G401.6 (cell line): Measurements from ENCODE around the gene CTSW.

Source experiments
- FAIRE-seq: peaks from 2 replicates; lab custom pipeline; 2012; peaks lifted over from hg19 to GRCh38; lab: Jason Lieb, UNC

The CTSW gene

DNA sequence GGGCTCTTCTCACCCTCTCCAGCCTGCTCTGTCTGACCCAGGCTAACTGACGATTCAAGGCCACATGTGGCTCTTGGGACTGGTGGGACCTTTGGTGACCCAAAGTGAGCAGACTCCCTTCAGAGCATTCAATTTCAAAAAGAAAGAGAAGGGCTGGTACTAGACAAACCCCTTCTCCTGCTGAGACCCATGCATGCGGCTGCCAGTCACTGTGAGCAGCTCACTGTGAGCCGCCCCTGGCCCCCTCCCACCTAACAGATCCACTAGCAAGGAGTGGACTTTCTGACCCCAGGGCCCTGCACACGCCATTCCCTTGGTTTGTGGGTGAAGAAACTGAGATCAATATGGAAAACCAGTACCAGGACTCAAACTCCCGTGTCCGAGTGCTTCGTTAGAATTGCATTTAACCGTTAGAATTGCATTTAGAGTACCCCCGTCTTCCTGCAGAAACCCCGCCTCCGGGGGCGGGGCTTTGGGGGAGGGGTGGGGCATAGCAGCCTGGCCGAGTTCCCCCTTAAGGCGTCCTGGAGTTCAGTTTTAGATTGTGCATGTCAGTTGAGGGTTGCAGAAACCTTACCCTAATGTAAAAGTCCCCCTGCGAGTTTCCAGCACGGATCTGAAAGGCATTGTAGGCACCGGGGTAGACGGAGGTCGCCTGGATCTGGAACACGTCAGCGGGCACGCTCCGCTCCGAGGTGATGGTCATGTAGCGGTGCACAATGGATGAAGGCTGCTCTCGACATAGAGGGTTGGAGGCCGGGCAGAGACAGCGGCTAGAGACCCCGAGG lies 12.2 kb upstream of the CTSW start:
- FAIRE-seq: no peak

DNA sequence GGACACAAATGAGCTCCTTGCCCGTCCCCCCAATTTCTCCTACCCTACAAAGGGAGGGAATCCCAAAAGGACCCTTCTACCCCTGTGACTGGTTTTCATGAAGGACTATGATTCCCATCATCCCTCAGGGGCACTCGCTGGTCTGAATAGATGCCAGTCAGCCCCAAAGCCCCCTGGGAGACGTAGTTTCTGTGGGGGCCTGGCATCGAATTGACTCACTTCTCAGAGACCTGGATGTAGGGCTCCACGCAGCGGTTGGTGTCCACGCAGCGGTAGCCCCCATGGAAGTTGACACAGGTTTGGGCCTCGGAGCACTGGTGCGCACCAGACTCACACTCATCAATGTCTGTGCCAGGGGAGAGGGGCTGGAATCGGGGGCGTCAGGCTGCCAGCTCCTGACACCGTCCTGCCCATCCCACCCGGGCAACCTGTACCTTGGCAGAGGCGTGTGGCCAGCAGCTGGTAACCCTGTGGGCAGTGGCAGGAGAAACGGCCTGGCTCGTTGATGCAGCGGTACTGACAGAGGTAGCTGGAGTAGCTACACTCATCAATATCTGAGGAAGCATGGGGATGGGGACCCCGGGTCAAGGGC lies 11.5 kb upstream of the CTSW start:
- no peak for FAIRE-seq

DNA sequence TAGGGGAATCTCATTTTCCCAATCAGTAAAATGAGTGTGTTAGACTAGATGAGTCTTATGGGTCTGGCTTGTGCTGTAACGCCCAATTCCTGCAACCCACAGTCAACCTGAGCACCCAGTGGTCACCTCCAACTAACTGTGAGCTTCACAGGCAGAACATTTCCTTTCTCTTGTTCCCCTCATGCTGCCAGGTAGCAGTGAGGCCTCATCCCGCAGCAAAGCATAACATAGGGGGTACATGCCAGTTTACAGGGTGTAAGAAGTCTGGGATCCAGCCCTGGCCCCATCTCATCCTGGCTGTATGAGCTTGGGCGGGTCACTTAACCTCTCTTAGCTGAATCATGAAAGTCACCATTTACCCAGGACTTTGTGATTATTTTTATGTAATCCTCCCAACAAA lies 10.7 kb upstream of the CTSW start:
- FAIRE-seq: no peak

DNA sequence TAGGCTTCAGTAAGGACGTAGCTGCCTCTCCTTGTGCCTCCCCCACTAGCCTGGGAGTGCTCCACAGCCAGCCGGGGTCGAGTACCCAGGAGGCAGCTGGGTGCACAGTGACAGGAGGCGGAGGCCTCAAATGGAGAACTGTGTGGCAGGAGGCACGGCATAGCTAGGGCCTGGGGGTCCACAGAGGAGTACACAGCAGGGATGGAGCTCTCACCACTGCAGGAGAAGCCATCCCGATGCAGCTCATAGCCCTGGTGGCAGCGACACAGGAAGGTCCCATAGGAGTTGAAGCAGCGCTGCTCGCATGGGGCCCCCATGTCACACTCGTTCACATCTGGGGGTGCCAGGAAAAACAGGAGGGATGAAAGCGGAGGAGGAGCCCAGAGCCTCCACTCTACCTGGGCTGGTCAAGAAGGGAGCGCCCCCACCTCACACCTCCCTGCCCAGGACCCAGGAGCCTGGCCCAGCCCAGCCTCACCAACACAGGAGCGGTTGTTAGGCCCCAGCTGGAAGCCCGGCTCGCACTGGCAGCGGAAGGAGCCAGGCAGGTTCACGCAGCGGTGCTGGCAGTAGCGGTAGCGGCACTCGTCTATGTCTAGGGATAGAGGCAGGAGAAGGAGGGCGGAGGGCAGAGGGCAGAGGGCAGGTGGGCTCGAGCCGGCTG lies 9.9 kb upstream of the CTSW start:
- FAIRE-seq: no peak

DNA sequence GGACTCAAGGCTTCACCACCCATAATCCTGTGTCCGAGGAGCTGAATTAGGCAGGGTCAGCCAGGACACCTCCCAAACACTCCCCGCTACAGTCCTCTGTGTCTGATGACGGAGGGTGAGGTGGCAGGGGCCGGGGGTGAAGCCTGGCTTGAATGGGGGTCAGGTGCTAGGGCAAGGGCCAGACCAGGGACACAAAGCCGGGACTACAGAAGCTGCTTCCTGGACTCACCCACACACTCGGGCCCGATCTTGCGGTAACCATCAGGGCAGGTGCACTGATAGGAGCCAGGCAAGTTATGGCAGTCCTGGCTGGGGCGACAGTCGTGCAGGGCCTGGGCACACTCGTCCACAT lies 9.4 kb upstream of the CTSW start:
- no peak for FAIRE-seq

DNA sequence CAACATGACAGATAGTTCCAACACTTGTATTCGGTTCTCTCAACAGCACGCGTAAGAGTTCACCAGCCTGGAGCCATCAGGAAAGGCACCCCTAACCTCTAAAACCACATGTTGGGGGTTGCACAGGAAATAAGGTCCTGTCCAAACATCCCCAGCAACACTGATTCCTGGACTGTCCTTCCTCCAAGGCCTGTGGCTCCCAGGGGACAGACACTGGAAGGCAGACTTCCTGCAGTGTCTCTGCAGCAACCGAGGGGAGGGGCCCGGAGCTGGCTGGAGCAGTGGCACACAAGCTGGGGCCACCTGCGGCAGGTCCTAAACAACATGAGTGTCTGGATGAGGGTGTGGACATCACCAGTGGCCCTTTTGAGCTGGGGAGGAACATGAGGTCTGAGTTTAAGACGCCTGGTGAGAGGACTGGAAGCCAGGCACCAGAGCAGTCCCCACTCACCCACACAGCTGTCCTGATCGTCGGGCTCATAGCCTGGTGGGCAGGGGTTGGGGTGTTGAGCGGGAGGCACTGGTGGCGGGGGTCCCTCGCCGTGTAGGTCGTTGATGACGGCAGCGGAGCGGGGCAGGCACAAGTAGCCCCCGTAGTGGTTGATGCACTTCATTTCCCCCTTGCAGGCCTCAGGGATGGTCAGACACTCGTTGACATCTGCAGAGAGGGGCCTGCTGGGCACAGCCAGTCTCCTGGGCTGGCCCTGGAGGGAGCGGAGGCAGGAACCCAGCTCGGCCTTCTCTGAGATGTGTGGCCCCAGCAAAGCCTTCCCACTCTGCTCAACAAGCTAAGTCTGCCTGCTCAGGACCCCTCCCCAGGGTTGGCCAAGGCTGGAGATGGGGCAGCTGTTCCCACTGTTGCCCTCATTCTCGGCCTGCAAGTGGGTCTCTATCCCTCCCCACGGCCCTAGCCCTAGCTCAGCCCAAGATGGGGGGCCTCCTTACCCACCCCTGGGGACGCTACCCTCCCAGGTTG lies 8.6 kb upstream of the CTSW start:
- no peak for FAIRE-seq

DNA sequence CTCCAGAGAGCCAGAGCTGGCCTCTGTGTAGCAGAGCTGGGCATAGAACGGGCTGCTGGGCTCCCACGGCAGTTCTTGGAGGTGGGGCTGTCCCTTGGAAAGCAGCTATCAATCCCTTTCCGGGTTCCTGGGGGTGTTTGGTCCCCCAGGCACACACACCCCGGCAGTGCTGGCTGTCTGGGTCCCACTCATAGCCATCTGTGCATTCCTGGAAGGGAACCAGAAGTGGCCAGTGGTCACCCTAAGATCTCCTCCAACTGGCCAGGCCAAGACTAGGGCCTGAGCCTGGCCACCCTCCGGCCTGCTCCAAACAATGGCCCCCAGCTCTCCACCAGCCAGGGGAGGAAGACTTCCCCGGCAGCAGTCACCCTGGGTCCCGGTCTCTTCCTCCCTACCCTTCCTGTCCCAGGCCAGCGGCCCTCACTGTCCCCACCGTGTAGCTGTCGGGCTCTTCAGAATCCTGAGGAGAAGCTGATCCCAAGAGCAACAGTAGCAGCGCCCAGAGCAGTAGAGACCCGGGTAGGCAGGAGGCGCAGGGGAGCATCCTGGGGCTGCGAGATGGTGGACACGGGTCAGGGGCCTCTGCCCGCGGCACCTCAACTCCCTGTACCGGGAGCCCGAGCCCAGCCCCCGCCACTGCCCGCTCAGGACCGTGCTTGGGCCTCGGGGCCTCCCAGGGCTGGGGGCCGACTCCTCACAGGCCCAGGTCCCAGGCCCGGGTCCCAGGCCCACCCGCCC lies 7.7 kb upstream of the CTSW start:
- FAIRE-seq: no peak

DNA sequence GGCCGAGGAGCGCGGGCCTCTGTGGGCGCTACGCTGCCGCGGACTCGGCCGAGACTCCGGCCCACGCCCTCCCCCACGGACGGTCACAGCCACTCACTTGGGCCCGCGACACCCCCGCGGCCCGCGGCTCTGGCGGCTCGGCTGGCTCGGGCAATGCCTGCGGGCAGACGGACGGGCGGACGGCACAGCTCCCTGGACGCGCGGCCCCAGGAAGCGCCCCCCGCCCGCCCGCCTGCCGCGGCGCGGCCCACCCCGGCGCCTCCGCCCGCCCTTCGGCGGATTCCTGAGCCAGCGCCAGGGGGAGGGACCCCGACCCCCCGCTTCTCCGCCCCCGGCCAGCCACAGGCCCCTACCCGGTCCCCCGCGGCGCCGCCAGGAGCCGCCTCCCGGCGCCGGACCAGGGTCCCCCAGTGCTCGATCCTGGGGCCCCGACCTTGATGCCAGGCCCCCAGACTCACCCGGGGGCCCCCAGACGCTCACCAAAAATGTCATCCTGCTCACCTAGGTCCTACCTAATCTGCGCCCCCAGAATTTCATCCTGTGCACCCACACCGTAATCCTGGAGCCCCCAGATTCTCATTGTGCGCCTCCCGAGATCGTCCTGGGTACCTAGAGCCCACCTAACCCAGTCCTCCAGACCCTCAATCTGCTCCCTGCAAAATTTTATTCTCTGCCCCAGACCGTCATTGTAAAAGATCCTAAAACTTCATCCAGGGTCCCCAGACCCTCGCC lies 6.9 kb upstream of the CTSW start, which contains the start of gene EFEMP2:
Gene EFEMP2 (minus strand): TSS at position 215 of the 732 bp plus-strand sequence. CDS start 446 bp downstream, outside the sequence.
- FAIRE-seq: no peak

DNA sequence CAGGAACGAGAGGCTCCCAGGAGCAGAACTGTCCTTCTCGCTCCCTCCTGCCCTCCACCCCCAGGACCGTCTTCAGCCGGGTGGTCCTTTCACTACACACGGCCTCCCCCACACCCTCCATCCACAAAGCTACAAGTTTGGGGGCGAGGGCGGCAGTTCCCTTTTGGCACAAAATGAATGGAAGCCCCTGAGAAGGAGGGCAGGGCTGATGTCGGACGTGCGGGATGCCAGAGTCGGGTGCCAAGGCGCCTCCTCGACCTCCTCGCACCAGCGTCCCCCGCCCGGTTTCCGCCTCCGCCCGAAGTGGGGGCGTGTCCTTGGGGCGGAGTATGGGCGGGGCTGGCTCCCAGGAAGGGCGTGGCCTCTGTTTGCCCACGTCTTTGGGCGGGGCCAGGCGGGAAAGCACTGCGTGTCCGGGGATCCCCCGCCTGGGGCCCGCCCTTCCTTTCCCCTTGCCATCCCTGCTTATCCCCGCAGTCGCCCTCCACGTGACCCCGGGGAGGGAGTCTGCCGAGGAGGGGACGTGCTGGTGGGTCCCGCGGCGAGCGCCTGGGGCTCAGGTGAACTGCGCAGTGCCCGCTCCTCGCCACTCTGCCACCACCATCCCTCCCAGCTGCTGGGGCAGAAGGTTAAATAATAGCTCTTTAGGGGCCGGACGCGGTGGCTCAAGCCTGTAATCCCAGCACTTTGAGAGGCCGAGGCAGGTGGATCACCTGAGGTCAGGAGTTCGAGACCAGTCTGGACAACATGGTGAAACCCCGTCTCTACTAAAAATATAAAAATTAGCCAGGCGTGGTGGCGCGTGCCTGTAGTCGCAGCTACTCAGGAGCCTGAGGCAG lies 6.1 kb upstream of the CTSW start:
- peak; percentile 95 for FAIRE-seq

DNA sequence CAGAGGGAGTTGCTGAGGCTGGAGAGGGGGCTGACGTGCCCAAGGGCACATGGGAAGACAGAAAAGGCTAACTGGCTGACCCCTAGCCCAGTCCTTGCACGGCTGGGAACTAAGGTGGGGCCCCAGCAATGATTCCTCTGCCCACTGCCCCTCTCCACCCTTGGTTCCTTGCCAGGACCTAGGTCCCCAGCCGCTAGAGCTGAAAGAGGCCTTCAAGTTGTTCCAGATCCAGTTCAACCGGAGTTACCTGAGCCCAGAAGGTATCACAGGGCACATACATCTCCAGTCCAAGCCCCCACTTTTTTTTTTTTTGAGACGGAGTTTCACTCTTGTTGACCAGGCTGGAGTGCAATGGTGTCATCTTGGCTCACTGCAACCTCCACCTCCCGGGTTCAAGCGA lies 390 bp downstream of the CTSW start:
- no peak for FAIRE-seq

DNA sequence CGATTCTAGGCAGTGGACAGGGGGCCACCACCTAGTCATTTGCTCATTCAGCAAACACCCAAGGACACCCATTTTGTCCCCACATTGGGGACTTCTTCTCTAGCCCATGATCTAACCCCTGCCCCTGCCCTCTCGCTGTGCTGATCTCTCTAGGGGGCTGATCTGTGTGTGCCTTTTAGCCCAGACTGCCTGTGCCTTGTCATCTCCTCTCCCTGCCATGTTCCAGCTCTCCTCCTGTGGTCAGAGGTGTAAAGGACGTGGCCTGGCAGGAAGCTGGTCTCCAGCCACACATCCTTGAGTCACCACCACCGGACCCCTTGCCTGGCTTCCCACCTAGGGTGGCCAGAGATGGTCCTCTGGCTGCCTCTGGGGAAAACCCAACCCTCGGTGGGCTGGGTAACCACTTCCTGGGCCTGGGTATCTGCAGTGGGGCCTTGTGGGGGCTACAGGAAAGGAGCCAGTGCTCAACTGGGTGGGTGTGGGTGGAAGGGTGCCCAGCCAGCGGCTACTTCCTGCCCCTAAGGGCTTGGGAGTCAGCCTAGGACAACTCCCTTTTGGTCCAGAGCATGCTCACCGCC lies 1.3 kb downstream of the CTSW start:
- FAIRE-seq: no peak

DNA sequence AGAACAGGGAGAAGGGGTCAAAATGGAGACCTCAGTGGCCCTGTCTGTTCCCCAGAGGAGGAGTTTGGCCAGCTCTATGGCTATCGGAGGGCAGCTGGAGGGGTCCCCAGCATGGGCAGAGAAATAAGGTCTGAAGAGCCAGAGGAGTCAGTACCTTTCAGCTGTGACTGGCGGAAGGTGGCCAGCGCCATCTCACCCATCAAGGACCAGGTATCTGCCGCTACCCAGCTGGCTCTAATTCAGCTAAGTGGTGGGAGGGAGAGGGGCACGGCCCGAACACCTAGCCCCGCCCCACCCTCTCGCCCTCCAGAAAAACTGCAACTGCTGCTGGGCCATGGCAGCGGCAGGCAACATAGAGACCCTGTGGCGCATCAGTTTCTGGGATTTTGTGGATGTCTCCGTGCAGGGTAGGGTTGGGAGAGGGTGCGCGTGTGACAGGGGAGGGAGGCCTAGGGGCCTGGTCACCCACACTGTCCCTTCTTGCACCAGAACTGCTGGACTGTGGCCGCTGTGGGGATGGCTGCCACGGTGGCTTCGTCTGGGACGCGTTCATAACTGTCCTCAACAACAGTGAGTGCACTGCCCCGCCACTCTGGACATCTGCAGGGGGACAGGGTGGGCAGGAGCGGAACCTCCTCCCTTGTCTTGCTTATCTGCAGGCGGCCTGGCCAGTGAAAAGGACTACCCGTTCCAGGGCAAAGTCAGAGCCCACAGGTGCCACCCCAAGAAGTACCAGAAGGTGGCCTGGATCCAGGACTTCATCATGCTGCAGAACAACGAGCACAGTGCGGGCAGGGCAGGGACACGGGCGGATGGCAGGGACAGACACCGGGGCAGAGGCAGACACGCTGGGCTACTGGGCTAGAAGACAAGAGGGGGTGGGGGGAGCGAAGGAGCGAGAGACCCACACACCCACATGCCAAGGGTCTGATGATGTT lies 2.8 kb downstream of the CTSW start:
- no peak for FAIRE-seq

DNA sequence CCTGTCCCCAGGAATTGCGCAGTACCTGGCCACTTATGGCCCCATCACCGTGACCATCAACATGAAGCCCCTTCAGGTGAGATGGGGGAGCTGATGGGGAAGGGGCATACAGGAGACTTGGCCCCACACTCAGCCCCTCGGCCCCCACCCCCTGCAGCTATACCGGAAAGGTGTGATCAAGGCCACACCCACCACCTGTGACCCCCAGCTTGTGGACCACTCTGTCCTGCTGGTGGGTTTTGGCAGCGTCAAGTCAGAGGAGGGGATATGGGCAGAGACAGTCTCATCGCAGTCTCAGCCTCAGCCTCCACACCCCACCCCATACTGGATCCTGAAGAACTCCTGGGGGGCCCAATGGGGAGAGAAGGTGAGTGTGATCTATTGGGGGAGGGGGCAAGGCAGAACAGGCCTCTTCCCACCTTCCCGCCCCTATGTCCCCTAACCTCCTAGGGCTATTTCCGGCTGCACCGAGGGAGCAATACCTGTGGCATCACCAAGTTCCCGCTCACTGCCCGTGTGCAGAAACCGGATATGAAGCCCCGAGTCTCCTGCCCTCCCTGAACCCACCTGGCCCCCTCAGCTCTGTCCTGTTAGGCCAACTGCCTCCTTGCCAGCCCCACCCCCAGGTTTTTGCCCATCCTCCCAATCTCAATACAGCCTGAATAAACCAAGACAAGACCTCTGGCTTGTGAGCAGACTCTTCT lies 3.6 kb downstream of the CTSW start:
- no peak for FAIRE-seq

DNA sequence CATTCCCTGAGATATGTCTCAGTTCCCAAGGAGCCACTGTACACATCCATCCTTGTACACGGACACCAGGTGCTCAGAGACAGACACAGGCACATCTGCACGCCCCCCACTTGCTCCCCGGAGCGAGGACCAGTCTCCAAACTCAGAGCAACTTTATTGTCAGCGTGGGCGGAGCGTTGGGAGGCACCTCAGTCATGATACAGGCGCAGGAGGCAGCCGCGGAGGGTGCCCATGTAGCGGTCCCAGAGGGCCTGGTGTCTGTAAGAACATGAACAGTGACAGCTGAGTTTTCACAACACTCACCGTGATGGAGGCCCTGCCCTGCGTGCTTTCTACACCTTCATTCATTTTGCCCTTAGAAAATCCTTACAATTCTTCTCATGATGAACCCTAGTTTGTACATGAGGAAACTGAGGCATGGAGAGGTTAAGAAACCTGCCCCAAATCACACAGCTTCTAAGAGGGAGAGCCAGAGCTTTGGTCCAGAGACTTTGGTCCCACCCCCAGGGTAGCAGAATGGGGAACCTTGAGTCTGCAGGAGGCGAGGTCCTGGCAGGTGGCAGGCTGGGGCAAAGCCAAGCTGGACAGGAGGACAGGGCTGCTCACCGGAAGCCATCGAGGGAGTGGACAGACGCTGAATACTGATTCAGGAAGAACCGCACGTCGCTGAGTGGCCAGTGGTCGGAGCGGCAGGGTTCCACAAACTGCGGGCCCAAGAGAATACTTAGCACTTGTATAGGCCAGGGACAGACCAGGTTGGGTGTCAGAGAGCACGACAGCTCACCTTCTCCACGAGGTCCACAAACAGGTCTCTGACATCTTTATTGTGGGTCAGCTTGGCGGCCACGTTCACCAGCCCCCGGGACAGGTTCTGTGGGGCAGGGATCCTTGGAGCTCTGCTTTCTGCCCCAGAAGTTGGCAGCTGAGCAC lies 4.4 kb downstream of the CTSW start:
- no peak for FAIRE-seq

DNA sequence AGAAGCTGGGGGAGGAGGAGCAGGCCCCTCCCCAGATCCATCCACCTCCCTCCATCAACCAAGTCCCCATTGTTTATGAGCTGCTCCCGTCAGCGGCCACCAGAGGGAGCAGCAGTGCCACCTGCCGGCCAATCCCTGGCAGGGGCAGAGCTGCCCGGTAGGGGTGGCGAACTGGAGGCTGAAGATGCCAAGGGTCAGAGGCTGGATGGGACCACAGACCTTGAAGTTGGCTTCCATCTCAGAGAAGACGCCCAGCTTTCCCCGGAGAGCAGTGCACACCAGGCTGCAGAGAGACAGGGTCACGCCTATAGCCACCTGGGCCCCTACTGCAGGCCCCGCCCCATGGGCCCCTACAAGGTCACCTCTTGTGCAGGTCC lies 5.1 kb downstream of the CTSW start:
- FAIRE-seq: no peak

DNA sequence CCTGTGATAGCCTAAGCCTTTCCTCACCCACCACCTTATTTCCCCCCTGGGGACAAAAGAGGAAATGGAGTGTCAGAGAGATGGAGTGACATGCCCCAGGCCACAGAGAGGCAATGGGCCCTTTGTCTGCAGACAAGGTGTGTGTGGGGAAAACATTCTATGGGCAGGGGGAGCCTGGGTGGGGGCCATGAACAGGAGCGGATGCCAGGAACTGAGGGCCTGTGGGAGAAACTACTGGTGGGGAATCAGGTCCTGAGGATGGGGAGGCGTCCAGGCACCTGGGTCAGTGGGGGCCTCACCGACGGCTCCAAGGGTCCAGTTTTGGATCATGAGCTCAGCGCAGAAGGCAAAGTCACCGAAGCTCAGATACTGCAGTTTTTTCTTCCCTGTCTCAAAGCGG lies 5.6 kb downstream of the CTSW start:
- FAIRE-seq: no peak
